KBM-7 (cell line): ENCODE data around the gene GALNT7.
"Not testable (repeated sequence)": the region's sequence is repeated elsewhere in the genome, so short reads cannot be mapped to it uniquely, and the experiment has no call there.

Experiments used
- DNase-seq: peaks from one replicate; pipeline ENCODE4 v3.0.0-alpha.2; 2015
- in situ Hi-C: fragments of 300-500 bp; cut with MboI; formaldehyde crosslinking; loops from 2 replicates; pipeline ENCODE4 v1.14.3; 2020; ENCODE audit warnings: low sequenced_read_pairs, low pct_unique_long_range_greater_than_20kb, mixed read lengths

GALNT7 gene

GRCh38 chr4:173189117-173189693, 20.6 kb downstream of the GALNT7 start:
- in situ Hi-C loops: no loop called here
- DNase-seq: no peak

- DNase-seq: no peak
- in situ Hi-C loops: no loop called here
These were observed 23.0 kb downstream of the GALNT7 start for GRCh38 chr4:173191623-173192041.

- in situ Hi-C loops: no loop called here
- DNase-seq: no peak
These were observed 24.0 kb downstream of the GALNT7 start for GRCh38 chr4:173192375-173193162.

GRCh38 chr4:173194157-173194556, 25.5 kb downstream of the GALNT7 start:
- in situ Hi-C loops: no loop called here
- no peak for DNase-seq

GRCh38 chr4:173195109-173195508, 26.5 kb downstream of the GALNT7 start:
- DNase-seq: no peak
- in situ Hi-C loops: no loop called here

GRCh38 chr4:173199553-173199952, 30.9 kb downstream of the GALNT7 start:
- in situ Hi-C loops: no loop called here
- no peak for DNase-seq

GRCh38 chr4:173200103-173200884, 31.7 kb downstream of the GALNT7 start:
- no peak for DNase-seq
- in situ Hi-C loops: no loop called here

GRCh38 chr4:173202395-173202794, 33.8 kb downstream of the GALNT7 start:
- in situ Hi-C loops: no loop called here
- no peak for DNase-seq

- no peak for DNase-seq
- in situ Hi-C loops: no loop called here
These were observed 37.0 kb downstream of the GALNT7 start for GRCh38 chr4:173205656-173206055.

GRCh38 chr4:173208420-173208819, 39.8 kb downstream of the GALNT7 start:
- in situ Hi-C loops: no loop called here
- no peak for DNase-seq

GRCh38 chr4:173211222-173211621, 42.6 kb downstream of the GALNT7 start:
- no peak for DNase-seq
- in situ Hi-C loops: no loop called here

- in situ Hi-C loops: no loop called here
- no peak for DNase-seq
These were observed 43.2 kb downstream of the GALNT7 start for GRCh38 chr4:173211838-173212237.

- in situ Hi-C loops: no loop called here
- DNase-seq: no peak
These were observed 43.8 kb downstream of the GALNT7 start for GRCh38 chr4:173212379-173212778.

- DNase-seq: no peak
- in situ Hi-C loops: no loop called here
These were observed 44.7 kb downstream of the GALNT7 start for GRCh38 chr4:173213296-173213695.

- no peak for DNase-seq
- in situ Hi-C loops: no loop called here
These were observed 45.6 kb downstream of the GALNT7 start for GRCh38 chr4:173214231-173214630.

- in situ Hi-C loops: no loop called here
- no peak for DNase-seq
These were observed 46.0 kb downstream of the GALNT7 start for GRCh38 chr4:173214661-173215060.

- in situ Hi-C loops: no loop called here
- no peak for DNase-seq
These were observed 48.5 kb downstream of the GALNT7 start for GRCh38 chr4:173217075-173217474.

- in situ Hi-C loops: no loop called here
- no peak for DNase-seq
These were observed 49.1 kb downstream of the GALNT7 start for GRCh38 chr4:173217727-173218126.

GRCh38 chr4:173218411-173219125, 50.0 kb downstream of the GALNT7 start:
- in situ Hi-C loops: no loop called here
- peak; percentile 55 for DNase-seq

GRCh38 chr4:173219126-173219437, 50.5 kb downstream of the GALNT7 start:
- in situ Hi-C loops, DNase-seq: not testable (repeated sequence)
